Bronchial epithelial cell (primary cell): ENCODE results near the gene SMIM30. TPM values are rescaled to one million over a fixed set of nuclear protein-coding genes. Genes with fewer than 3 reads are reported as not detected.

ENCODE experiments used
- DNase-seq: peaks from one replicate; pipeline ENCODE4 v3.0.0-alpha.2; 2010; ENCODE audit warnings: low read depth
- FAIRE-seq: peaks from 2 replicates; lab custom pipeline; 2011; peaks lifted over from hg19 to GRCh38; lab: Jason Lieb, UNC
- H3K27me3 ChIP-seq: 2 replicates; pipeline ENCODE4 v1.5.1; 2011; ENCODE audit warnings: low read length; ENCODE audit not compliant: control insufficient read depth, insufficient read depth
- H3K36me3 ChIP-seq: 2 replicates; pipeline ENCODE4 v1.5.1; 2011; ENCODE audit warnings: low read length; ENCODE audit not compliant: control insufficient read depth, insufficient read depth
- H3K4me3 ChIP-seq: 2 replicates; pipeline ENCODE4 v1.5.1; 2011; ENCODE audit warnings: mild to moderate bottlenecking, low read depth, low read length, control low read depth
- CTCF ChIP-seq: IDR thresholded peaks from 2 replicates; pipeline ENCODE4 v1.5.1; 2011; ENCODE audit warnings: mild to moderate bottlenecking, moderate library complexity, low read length, control low read depth, inconsistent platforms; ENCODE audit not compliant: insufficient read depth, severe bottlenecking
- total RNA-seq: library from RNA; depleted of rRNA; stranded (reverse); fragments of >200 nt; gene quantifications from 2 replicates; pipeline ENCODE4 v1.2.1, GENCODE V29; 2014

Gene SMIM30
- total RNA-seq, 1 donor from 2014 or later = 28.2 TPM

- Histone ChIP-seq H3K27me3 (no peaks in the 10 kb centered on the region), H3K4me3 (peak within 1 kb of the TSS; percentile 65), H3K36me3 (no peaks in the 10 kb centered on the region)
- no peak for FAIRE-seq
- peak; percentile 59 for DNase-seq
- no peak for TF ChIP-seq CTCF
Observed at GRCh38 chr7:113086431-113086888, 31.9 kb downstream of the SMIM30 start, which contains the start of gene GPR85. TSS of gene GPR85 (minus strand) at chr7:113086827. CDS start at chr7:113084721, 2,106 bp downstream.

DNA sequence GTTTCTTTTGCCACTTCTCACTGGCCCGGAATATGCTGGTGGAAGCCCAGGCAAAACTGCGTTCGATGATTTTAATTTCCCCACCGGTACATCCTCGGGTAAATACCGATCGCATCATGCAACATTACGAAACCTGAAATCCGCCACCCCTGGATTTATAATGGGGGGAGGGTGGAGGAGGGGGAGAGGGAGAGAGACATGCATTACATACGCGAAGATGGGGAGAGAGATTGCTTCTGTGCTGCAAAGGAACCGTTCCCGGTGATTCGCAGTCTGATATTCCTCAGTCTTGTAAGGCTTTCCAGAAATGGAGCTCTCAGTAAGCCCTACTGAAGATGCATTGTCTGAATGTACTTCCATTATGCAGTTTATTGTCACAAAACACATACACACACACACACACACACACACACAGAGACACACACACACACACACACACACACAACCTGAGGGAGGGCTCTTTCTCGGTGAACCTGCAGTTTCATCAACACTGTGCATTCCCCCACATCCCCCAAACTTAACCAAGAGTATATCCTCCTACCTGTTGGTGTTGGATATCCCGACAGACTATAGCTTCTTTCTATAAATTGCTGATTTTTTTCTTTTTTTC lies 32.5 kb downstream of the SMIM30 start:
- no peak for TF ChIP-seq CTCF
- H3K36me3 ChIP-seq = no peaks in the 10 kb centered on the region
- H3K27me3 ChIP-seq = no peaks in the 10 kb centered on the region
- FAIRE-seq (no peak), DNase-seq (no peak)
- peak overlapping the region; percentile 65 for H3K4me3 ChIP-seq

DNA sequence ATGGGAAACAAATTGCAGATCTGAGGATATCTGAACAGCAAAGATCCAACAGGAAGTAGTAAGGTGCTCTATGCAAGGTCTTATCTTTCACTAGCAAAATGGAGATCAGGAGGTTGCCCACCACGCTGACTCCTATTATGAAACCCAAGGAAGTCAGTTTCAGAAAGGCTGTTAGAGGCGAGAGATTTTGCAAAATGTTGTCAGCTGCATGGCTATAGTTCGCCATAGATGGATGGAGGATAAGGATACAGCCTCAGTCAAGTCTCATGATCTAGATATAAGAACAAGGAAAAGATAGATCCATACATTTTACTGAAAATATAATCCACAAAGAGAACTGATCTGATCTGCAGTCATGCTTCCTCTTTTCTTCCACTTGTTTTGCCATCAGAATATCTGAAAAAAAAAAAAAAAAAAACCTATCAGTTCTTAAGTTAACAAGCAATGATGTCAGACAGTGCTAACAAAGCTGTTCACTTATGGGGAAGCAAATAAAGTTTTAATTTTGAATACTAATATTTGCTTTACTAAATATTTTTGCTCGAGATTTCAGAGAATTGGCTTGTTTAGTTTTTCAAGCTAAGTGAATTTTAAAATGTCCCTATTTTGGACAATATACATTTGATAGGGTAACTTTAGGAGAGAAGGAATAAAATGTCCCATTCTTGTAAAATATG lies 33.7 kb downstream of the SMIM30 start:
- Histone ChIP-seq H3K27me3 (no peaks in the 10 kb centered on the region), H3K36me3 (no peaks in the 10 kb centered on the region), H3K4me3 (no peak overlapping the region)
- no peak for TF ChIP-seq CTCF
- FAIRE-seq (no peak), DNase-seq (no peak)

DNA sequence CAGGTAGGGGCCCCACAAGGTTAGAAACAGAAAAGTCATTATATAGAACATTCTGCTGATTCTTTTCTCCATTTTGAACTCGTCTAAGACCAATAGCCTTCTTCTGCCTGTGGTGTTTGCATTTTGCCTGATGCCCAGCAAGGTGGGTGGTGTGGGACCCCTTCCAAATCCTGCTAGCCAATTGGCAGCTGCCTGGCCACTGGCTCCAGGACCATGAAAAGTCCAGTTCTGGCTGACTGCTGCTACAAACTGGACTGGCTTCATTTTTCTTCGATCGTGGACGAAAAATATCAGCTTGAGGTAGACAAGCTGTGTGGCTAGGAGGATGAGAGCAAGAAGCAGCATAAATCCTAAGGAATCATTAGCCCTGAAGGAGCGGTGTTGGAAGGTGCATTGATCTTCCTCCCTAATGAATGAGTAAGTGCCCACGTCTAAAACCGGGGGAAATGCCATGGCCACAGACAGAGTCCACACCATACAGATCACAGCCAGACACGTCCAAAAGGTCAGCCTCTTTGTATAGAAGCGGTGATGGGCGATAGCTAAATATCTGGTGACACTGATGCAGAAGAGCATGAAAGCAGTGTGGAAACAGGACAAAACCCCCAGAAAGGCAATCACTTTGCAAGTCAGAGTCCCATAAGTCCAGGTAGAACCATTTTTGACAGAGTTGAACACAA lies 34.4 kb downstream of the SMIM30 start:
- Histone ChIP-seq H3K36me3 (no peaks in the 10 kb centered on the region), H3K4me3 (no peak overlapping the region), H3K27me3 (no peaks in the 10 kb centered on the region)
- DNase-seq (no peak), FAIRE-seq (no peak)
- no peak for TF ChIP-seq CTCF

DNA sequence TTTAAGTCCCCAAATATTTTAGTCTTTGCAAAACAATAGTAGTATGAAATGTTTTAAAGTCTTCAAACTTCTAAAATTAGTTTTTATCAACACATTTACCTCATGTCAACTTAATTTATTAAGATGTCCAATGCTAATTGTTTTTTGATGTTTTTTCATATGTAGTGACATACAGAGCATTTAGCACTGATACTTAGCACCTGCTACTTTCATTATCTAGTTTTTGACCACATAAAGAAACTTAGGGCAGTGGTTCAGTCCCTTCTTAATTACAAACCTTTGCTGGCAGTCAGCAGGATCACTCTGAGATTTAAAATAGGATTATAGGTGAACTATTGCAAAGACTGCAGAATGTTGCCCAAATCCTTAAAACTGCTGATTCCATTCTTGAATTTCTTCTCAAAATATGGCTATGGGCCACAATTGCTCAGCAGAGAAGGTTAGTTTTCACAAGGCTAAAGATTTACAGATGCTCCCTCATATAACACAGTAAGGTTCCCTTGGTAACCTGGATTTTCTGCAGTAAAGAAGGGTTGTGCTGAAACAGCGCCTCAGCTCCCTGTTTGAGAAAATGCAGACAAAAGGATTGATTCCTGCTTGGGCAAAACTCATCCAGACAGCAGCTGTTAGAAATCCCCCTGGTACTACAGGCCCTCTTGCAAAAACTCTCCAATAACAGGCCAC lies 35.1 kb downstream of the SMIM30 start:
- Histone ChIP-seq H3K36me3 (no peaks in the 10 kb centered on the region), H3K4me3 (no peak overlapping the region), H3K27me3 (no peaks in the 10 kb centered on the region)
- TF ChIP-seq CTCF = no peak
- FAIRE-seq (no peak), DNase-seq (no peak)
